ENCODE results near the gene CEP95.

- TF ChIP-seq POLR2A (IDR thresholded peaks at IDR 0.05; ENCODE audit: borderline replicate concordance, extremely low read depth, insufficient read depth, insufficient read length): no peak
- no peak for TF ChIP-seq ZNF274 (IDR thresholded peaks at IDR 0.05; ENCODE audit: low read depth, low read length)
- TF ChIP-seq, protein P1, sequence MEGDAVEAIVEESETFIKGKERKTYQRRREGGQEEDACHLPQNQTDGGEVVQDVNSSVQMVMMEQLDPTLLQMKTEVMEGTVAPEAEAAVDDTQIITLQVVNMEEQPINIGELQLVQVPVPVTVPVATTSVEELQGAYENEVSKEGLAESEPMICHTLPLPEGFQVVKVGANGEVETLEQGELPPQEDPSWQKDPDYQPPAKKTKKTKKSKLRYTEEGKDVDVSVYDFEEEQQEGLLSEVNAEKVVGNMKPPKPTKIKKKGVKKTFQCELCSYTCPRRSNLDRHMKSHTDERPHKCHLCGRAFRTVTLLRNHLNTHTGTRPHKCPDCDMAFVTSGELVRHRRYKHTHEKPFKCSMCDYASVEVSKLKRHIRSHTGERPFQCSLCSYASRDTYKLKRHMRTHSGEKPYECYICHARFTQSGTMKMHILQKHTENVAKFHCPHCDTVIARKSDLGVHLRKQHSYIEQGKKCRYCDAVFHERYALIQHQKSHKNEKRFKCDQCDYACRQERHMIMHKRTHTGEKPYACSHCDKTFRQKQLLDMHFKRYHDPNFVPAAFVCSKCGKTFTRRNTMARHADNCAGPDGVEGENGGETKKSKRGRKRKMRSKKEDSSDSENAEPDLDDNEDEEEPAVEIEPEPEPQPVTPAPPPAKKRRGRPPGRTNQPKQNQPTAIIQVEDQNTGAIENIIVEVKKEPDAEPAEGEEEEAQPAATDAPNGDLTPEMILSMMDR (IDR thresholded peaks at IDR 0.05 in 2 of 3, conservative IDR thresholded peaks at IDR 0.05 in 1 of 3; ENCODE audit: borderline replicate concordance in 1 of 3, insufficient read depth in 1 of 3, low read depth in 2 of 3, low read length in 2 of 3): no peak
- no peak for TF ChIP-seq EZH2phosphoT487 (IDR thresholded peaks at IDR 0.05; ENCODE audit: borderline replicate concordance)
- TF ChIP-seq ATF3 (IDR thresholded peaks at IDR 0.05): no peak
- no peak for TF ChIP-seq EGR1 (IDR thresholded peaks at IDR 0.05; ENCODE audit: low read depth)
- TF ChIP-seq ELF1 (IDR thresholded peaks at IDR 0.05; ENCODE audit: borderline replicate concordance, low read depth): no peak
- TF ChIP-seq REST (IDR thresholded peaks at IDR 0.05; ENCODE audit: low read depth): no peak
- no peak for TF ChIP-seq POLR2AphosphoS5 (IDR thresholded peaks at IDR 0.05; ENCODE audit: low read depth, low read length)
- TF ChIP-seq ZBTB33 (IDR thresholded peaks at IDR 0.05; ENCODE audit: extremely low read depth, insufficient replicate concordance, low read length): no peak
- TF ChIP-seq SRF (IDR thresholded peaks at IDR 0.05; ENCODE audit: low read depth): no peak
Measured at GRCh38 chr17:64546716-64547115, 39.9 kb downstream of the CEP95 start.

Data from HCT116 (cell line).